GM12892 (cell line): ENCODE results near the gene COPS4.

ENCODE experiments used
- POLR2A ChIP-seq: IDR thresholded peaks from 2 replicates; pipeline ENCODE4 v1.6.1; 2011; ENCODE audit warnings: low read depth, low read length, control low read depth
- POLR2AphosphoS5 ChIP-seq: IDR thresholded peaks from 2 replicates; pipeline ENCODE4 v1.6.1; 2011; ENCODE audit warnings: low read depth, low read length, control low read depth

GRCh38 chr4:83002329-83002728 lies 32.7 kb upstream of the COPS4 start:
- TF ChIP-seq POLR2A, result no peak
- no peak for TF ChIP-seq POLR2AphosphoS5
